NCI-H69 (cell line): Measurements from ENCODE around the gene MGST3.
"Not testable (repeated sequence)": the region's sequence is repeated elsewhere in the genome, so short reads cannot be mapped to it uniquely, and the experiment has no call there.

Experiments
- DNase-seq: peaks from one replicate; lab custom pipeline; 2025; lab: John Stamatoyannopoulos, UW

MGST3 gene

GRCh38 chr1:165697881-165698760 lies 67.1 kb downstream of the MGST3 start, which contains the start of gene ALDH9A1:
Gene ALDH9A1, minus strand, starts transcription at chr1:165698562. Its CDS starts 4 bp downstream, at chr1:165698558.
- DNase-seq, result peak; percentile 92

- DNase-seq, result no peak
Measured at GRCh38 chr1:165698761-165699052, 67.7 kb downstream of the MGST3 start.

- no peak for DNase-seq
Measured at GRCh38 chr1:165699577-165699976, 68.5 kb downstream of the MGST3 start.

- DNase-seq, result not testable (repeated sequence)
Measured at GRCh38 chr1:165701922-165702321, 70.9 kb downstream of the MGST3 start.

- no peak for DNase-seq
Measured at GRCh38 chr1:165703648-165704047, 72.6 kb downstream of the MGST3 start.
